Skin of body (tissue), 2 donors: ENCODE measurements around the gene APOC3. TPM values are rescaled to one million over a fixed set of nuclear protein-coding genes. Genes with fewer than 3 reads are reported as not detected.

Experiments
- DNase-seq: peaks from one replicate; lab custom pipeline; 2025; lab: John Stamatoyannopoulos, UW
- total RNA-seq: library from RNA; depleted of rRNA; stranded (reverse); fragments of >200 nt; gene quantifications from one replicate; pipeline ENCODE4 v1.2.3, GENCODE V29; 2014

Gene APOC3
- total RNA-seq, 1 donor from 2014 or later = not detected

DNA sequence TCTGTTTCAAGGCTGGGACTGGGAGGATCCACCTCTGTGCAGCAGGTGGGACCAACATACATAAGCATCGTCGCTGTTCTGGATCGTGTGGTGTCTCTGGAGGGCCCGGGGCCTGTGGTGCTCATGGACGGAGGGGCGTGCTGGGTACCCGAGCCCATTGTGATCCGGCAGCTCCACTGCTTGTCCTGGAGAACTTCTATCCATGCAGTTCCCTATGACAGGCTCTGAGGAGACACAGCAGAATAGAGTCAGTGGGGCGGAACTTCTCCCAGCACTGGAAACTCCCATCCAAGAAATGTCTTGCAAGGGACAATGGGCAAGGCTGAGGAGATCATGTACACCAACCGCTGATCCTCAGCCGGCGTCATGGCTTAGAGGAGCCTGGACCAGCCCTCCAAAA lies 19.4 kb downstream of the APOC3 start:
- no peak for DNase-seq

DNA sequence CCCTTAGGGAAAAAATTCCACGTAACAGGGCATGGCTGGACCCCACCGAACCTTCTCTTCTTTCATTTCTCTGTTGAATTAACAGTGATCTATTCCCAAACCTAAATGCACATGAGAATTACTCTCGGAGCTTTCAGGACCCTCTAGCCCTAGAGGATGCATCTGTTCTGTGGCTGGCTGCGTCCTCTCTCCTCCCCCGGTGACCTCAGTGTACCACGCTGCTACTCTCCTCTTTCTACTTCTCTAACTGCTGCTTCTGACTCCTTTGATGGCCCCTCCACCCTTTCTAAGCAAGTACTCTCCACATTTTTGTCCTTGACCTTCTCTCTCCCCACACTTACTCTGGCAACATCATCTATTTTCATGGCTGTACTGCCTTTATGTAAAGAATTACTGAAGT lies 19.8 kb downstream of the APOC3 start:
- no peak for DNase-seq

DNA sequence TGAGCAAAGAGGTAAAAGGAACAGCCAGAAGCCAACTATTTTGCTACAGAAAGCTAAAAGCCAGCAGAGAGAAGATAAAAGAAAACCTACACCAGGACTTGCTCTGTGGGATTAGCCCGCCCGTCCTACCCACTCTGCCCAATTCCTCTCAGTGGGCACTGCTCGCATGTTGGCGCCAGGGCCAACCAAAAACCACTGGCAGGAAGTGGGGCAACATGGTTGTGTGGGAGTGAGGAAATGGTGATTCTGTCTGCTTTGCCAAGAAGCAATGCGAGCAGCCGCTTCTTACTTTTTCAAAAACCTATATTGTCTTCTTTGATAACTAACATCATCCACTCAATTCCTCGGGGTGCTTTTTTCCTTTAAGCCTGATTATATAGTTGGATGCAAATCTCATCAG lies 21.9 kb downstream of the APOC3 start:
- DNase-seq = no peak

DNA sequence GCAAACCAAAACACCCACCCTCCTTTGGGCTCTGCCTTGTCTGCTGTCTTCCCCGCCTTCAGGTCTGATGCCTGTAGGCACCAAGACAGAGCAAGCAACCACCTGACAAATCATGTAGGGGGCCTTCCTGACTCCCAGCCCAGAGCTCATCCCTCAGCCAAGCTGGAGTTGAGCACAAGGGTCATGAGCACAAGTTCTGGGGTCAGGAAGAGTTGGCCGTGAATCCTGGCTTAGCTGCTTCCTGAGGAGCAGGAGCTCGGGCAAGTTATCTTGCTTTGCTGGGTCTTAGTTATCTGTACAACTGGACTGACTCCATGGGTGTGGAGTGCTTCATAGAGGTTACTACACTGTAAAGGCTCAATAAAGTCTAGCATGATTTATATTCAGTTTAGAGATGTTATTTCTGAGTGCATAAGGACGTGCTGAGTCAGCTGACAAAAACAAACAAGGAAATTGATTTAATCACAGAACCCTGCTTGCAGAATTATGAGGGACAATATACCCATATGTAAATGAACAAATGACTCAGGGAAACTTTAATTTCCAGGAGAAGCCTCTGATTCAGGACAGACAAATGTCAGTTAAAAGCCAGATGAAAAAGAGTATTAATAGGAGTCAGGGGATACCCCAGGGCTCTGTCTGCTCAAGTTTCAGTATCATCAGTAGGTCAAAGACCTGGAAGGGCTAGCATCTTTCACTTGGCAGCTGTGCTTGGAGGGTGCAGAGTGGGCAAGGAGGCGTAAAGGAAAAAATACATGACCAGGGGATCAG lies 22.7 kb downstream of the APOC3 start:
- no peak for DNase-seq

DNA sequence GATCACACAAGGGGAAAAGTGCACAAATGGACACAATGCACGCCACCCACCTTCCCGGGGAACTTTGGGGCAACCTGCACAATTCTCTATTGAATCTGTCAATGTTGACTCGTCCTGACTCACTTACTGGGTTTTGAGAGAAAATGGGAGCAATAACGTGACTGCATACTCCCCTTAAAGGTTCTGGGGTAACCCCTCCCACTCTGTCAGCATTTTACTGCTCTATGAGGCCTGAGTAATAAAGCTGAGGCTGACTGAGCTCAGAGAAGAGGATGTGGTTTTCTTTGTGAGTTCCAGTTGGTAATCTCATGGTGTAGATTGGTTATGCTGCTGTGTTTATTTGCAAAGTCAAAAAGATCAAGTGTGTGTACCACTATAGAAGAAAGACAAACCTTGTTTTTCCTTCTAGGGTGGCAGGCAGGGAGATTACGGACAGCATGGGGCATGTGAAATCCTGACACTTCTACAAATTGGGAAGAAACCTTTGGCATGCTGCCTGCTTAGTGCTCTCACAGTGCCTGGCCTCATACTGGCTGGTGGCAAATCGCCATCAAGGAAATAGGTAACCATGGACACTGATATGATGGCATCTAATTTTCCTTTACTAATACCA lies 23.9 kb downstream of the APOC3 start:
- no peak for DNase-seq

DNA sequence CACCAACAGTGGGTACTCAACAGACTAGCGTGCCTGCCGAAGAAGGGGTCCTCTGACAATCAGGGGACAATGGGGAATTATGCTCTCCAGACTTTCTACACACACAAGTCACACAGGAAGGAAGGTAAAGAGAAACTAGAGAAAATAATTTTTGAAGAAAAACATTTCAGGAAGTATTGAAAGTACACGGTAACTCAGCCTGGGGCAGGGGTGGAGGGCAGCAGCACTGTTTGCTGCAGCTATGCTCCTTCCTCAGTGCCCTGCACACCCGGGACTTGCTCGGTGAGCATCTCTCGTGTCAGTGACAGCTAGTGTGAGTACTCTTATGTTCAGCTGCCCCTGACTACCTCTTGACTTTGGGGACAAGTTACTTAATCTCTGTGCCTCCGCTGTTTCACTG lies 25.7 kb downstream of the APOC3 start:
- no peak for DNase-seq

DNA sequence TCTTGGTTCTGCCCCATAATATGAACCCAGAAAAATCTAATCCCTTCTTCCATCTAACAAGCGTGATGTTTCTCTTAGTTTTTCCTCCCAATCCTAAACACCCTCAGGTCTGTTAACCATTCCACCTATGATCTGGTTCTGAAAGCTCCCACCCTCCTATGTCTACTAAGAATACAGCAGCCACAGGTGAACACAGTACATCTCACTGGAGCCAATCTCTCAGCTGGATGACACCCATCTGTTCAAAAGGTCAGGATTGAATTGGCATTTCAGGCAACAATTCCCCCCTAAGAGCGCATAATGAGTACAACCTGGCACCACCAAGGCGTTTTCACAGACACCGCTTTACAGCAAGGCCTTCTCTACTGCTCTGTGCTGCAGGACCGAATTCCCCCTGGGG lies 26.7 kb downstream of the APOC3 start:
- no peak for DNase-seq

DNA sequence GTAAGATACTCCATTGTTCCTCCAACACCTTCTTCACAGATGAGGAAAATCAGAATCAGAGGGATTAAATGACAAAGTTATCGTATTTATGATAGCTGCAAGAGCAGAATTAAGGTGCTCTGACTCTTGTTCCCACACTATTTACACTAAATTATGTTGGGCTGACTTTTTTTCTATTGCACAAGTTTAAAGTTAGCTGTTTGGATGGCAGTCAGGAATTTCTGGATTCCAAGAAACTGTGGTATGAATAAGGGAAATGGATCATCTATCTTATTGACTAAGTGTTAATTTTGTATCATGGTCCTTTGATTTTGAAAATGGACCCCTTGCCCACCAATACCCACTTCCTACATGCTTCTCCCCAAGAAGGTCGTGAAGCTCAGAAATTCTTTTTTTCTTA lies 27.6 kb downstream of the APOC3 start:
- no peak for DNase-seq

DNA sequence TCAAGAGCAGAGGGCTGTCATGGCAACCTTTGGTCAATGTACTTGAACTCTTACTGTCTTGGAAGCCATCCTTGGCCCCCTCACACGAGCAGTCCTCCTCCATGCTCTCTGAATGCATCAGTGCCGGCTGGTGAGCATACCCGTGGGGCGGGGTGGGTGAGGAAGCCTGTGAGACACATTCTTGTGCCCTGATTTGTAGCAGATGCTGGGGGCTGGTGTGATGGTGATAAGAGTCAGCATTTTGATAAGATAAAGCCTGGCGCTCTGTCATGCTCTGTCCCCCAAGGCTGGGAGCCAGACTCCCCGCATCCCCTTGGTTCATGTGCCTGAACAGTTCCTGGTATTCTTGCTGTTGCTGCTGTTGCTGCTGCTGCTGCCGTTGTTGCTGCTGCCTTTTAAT lies 28.2 kb downstream of the APOC3 start:
- DNase-seq = no peak

DNA sequence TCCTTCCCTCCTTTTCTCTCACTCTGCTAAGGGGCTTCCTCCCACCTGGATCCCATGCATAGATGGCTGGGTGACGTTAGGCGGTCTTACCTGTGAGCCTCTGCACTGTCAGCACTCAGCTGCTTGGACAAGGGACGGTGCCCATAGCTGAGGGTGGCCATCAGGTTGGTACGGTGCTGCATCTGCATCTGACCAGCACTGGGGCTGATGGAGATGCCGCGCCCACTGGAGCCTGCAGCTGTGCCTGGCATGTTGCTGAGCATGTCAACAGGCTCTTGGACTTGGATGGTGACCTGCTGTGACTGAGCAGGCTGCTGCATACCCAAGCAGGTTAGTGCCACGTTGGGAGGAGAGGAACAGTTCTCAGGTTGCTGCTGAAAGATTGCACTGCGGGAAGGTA lies 29.5 kb downstream of the APOC3 start:
- no peak for DNase-seq

DNA sequence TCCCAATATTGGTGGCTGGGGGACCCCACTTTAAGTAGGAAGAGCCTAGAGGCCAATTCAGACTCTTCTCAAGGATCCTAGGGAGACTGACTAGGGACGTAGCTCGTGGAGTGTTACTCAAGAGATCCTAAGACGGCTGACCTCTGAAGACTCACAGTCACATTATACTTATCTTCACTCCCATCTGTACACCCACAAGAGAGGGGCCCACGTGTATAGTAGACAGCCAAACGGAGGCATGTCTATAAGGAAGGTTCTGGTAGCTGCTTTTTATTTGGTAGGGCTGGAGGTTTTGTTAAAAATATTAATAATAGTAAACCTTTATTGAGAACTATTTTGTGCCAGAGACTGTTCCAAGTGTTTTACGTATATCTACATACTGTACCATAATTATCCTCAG lies 30.6 kb downstream of the APOC3 start:
- no peak for DNase-seq

DNA sequence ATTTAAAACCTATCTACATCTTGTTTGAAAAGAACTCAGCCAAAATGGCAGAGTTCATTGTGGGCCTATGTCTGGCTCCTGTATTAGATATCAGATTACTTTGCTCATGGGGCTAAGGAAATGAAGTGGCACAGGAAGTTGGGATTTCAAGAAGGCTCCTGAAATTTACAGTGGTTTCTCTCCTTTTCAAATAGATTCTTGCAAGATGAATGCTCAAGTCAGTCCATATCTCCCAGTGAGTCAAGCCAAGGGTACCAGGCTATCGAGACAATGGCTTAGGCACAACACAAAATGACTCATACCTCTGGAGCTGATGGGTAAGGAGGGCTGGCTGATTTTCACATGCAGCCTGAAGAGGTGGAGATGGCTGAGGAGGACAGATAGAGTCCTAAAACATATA lies 31.8 kb downstream of the APOC3 start:
- no peak for DNase-seq

DNA sequence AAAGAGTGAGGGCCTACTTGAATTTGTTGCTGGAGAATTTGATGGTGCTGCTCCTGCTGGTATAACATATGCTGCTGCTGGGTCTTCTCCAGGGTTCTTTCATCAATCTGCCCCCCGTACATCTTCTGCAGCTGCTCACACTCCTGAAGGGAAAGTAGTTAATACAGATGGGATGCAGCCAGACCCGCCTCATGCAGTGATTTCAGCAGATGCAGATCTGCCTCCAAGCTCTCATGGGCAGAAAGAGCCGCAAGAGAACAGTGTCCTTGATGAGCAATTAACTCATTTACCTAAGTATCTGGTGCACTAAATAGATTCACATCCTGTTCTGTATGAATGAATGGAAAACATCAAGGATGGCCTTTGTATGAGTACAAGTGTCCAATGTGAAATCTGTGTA lies 32.5 kb downstream of the APOC3 start:
- no peak for DNase-seq

DNA sequence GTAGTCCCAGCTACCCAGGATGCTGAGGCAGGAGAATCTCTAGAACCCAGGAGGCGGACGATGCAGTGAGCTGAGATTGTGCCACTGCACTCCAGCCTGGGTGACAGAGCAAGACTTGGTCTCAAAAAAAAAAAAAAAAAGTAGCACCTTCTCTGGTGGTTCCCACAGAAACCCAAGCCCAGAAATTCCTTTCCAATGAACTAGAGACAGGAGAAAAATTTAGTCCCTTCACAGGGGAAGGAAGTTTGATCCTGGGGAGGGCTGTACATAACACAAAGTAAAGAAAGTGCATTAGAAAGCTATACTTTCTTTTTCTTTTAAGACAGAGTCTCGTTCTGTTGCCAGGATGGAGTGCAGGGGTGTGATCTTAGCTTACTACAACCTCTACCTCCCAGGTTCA lies 33.2 kb downstream of the APOC3 start:
- DNase-seq = no peak

DNA sequence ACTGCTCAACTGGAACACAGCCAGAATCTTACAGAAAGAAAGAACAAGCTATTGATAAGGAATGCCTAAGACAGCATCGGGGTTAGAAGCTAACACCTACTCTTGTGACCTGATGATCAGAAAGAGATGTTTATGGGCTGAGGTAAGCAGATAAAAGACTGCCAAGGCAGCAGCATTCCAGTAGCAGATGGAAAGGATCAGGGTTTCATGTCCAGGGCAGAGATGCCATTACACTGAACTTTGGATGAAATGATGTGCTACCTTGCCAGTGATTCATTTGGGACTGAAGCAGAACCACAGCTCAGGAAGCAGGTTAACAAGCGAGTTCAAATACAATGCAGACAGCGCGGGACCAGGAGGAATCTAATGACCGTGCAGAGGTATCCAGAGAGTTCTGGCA lies 34.8 kb downstream of the APOC3 start:
- DNase-seq = no peak

DNA sequence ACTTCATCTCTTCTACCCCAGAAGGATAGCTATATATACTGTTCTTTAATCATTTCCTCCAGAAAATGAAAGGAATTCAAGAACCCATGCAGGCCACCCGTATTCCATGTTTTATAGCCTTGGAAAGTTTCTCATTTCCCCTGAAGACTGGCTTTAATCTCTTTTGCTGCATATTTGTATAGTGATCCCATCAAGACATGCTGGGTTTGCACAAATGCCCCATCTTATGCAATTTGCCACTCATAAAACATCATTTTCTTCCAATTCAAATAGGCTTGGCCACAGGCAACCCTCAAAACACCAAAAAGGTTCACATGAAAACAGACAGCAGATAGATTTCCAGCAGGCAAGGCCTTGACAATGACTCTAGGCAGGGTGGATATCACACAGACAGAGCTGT lies 36.0 kb downstream of the APOC3 start:
- DNase-seq = no peak

DNA sequence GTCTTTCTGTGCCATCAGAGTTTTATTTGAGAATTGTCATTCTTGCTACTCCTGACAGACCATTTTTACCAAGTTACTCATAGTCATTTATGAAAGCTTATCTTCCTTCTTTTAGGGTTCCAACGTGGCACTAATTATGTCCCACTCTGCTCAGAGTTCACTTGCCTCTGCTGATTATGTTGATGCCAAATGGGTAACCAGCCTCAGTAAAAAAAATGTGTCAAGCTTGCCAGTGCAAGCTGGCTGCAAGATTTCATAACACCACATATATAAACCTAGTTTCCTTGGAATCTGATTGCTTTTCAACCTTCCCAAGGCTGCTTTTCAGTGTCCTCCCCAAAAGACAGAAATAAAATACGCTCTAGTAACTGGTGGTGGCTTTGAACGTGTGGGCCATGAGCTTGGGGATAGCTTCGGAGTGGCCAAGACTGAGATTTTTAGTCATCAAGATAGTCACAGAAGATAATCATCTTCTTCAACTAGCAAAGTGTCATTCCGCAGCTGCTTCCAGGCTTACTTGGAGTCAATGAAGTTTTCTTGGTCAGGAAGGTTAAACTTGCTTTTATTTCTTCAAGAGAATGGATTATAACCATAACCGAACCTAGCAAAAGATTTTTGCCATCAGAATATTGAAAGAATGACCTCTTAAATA lies 37.2 kb downstream of the APOC3 start:
- no peak for DNase-seq

DNA sequence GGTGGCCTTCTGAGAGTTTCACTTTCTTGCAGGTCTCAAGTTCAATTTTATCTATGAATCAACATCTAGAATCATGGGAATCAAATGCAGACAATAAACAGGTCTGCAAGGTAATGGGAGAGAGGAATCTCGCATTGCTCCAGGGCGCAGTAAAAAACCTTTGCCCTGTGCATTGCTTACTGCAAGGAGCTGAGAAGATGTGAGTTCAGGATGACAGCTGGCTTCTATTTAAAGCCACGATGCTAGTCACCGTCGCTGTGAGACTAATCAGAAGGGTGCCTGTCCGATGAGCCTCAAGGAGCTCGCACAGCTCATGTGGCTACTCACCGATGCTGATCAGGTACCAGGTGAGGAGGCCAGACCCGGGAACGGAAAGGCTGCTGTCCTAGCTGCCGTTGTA lies 37.9 kb downstream of the APOC3 start:
- DNase-seq = no peak

DNA sequence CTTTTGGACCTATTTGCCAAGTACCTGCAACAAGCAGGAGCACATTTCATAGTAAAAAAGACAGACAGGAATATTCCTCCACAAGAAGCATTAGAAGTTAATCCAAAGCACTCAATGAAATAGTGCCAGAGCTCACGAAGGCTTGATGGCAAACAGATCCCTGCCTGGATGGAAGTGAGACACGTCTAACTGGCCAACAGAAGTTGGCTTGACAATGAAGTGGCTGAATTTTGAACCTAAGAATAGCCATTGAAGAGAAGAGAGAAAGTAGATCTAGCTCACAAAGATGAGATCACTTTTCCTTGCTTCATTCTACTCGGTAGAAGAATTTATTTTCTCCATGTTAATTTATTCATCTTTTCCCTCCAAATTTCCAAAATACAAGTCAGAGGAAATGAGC lies 38.4 kb downstream of the APOC3 start:
- no peak for DNase-seq

DNA sequence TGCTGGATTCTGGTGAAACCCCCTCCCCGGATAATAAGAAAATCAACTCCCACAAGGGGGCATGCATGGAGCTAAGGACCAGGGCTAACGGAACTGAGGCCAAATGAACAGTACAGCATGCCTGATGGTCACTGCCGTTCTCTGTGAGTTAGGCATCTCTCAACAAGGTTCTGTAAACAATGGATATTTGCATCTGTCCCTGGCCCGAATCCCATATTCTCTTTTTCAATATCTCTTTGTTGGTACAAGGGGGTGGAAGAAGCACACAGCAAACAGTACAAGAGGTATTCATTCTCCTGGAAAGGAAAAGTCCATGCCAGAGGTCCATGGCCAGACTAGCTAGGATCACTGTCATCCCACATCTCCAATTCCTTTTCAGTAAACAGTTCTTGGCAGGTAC lies 39.9 kb downstream of the APOC3 start:
- no peak for DNase-seq

DNA sequence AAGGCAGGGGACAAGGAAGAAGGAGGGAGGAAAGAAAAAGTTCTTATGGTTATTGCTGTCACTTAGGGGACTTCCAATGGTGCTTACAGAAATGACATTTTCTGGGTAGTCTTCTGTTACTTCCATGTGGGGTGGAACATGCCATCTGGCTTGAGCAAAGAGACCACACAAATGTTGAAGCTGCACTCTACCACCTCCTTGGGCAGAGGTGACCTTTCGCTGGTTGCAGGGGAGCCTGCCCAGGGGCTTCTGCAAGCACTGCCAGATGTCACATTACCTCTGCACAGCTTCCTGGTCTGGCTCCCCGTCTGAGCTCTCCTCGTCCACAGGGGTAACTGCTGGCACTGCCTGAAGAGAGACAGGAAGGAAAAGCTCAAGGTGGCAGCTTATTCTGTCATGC lies 40.3 kb downstream of the APOC3 start:
- DNase-seq = no peak

DNA sequence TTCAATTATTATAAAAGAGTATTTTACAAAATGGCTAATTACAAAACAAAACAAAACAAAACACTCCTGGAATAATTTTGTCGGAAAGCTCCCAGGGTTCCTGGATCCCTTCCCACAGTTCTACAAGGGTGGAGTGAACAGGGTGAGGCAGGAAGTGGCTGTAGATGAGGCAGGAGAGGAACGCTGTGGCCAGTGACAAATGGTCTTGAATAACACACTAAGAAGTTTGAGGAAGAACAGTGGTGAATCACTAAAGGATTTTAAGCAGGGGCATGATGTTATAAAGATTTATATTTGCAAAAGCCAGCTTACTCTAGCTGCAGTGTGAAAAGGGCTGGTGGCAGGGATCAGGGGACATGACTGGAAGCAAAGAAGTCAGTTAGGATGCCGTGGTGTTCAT lies 41.5 kb downstream of the APOC3 start:
- no peak for DNase-seq

DNA sequence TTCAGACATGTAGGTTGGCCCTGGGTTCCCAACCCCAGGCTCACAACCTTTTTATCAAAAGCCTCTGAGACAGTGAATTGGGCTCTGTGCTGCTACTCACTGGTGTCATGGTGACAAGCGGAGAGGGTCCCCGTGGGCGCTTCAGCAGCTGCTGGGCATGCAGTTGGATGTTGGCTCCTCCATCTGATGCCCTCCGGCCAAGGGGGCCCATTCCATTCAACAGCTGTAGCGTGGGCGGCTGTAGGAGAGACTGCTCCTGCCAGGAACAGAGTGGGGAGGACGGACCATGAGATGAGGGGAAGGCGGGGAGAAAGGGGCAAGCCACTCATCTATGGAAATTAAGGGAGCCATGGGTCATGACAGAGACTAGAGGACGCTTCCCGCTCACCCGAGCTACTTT lies 43.7 kb downstream of the APOC3 start:
- DNase-seq = no peak
